Brain pericyte (primary cell): ENCODE measurements around the gene NMUR2.

ENCODE experiments used
- DNase-seq: peaks from one replicate; pipeline ENCODE4 v3.0.0-alpha.2; 2012; ENCODE audit warnings: low read depth, low spot score

NMUR2 gene

DNA sequence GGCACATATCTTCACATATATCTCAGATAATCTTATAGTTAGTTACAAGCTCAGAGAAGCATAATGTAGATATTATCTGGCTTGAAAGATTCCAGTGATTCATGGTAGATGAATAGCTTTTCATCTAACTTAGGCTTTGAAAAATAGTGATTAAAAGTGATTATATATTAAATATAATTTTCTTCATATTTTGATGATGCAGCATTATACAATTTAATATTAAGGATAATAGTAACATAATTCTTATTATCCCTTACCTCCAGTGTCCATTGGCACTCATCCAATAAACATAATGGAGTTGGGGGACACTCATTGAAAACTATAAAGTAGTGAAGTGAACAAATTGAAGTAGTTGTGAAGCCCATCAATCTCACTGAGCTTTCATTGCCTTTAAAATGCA lies 35.8 kb downstream of the NMUR2 start:
- no peak for DNase-seq

DNA sequence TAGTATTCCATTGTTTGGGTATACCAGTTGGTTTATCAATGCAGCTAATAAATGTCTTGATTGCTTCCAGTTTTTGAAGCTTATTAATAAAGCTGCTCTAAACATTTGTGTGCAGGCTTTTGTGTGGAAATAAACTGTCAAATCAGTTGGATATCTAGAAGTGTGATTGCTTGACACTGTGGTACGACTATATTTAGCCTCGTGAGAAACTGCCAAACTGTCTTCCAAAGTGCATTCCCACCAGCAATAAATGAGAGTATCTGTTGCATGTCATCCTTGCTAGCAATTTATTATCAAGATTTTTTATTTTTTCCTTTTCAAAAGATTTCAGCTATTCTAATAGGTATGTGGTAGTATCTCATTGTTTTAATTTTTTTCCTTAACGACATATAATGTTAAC lies 37.5 kb downstream of the NMUR2 start:
- DNase-seq: no peak

DNA sequence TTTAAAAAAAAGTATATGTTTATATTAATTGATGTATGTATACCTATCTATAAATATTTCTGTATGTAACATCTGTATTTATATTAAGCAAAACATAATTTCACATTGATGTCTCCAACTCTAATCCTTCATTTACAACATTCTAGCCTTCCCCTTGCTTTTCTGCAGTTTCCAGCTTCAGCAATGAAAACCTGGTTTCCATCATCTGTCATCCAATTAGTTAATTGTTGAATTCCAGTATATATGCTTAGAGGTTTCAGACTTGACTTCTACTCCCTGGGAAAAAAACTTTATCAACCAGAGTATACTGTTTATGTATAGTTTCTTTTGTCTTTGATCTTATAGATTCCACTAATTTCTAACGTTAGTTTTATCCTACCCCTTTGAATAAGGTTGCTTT lies 38.4 kb downstream of the NMUR2 start:
- no peak for DNase-seq

GRCh38 chr5:152364899-152365298 lies 40.2 kb downstream of the NMUR2 start:
- DNase-seq: no peak

GRCh38 chr5:152364172-152364571 lies 40.9 kb downstream of the NMUR2 start:
- DNase-seq: no peak

DNA sequence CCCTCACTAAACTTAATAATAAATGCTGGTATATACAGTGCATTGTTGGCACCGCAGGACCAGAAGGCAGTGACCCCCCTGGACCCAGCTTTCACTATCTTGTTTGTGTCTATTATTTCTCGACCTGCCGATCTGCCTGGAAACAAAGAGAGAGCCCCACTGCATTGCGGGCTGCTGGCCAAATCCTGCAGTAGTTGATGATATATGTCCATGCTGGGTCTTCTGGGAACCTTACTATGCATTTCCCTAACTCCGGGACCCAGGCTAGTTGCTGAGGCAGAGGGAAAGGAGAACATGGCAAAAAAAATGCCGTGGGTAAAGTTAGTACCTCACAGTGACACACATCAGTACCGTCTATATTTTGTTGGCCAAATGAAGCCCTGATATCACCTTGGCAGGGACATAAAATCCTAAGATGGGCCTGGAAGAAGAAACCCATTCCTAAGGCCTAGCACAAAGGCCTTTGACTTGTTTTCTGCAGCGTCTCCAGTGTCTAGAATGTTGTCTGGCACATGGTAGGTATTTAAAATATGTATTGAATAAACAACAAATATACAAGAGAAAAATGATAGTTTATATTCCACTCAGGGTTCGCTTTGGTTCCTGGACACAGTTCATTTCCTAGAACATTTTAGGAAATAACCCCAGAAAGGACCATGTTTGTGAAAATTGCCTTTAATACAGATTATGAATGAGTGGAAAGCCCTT lies 46.1 kb downstream of the NMUR2 start:
- no peak for DNase-seq

- no peak for DNase-seq
Observed at GRCh38 chr5:152356506-152356905, 48.6 kb downstream of the NMUR2 start.

- DNase-seq: no peak
Observed at GRCh38 chr5:152355061-152355460, 50.0 kb downstream of the NMUR2 start.

DNA sequence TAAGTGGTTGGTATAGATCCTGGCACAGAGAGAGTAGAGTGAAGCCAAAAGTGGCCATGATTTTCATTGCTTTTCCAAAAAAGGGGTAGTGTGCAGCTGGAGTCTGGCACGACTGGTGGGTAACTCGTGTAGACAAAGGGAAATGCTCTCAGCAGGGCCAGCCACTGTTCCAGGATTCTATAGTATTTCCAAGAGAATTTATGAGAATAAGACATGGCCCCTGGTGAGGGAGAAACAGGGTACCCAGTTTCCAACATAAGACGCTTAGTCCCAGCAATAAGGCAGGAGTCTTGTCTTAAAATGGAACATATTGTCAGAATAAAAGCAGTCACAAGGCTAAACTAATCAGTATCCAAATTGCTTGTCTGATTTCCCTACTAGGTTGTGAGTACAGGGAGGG lies 52.1 kb downstream of the NMUR2 start:
- DNase-seq: no peak

DNA sequence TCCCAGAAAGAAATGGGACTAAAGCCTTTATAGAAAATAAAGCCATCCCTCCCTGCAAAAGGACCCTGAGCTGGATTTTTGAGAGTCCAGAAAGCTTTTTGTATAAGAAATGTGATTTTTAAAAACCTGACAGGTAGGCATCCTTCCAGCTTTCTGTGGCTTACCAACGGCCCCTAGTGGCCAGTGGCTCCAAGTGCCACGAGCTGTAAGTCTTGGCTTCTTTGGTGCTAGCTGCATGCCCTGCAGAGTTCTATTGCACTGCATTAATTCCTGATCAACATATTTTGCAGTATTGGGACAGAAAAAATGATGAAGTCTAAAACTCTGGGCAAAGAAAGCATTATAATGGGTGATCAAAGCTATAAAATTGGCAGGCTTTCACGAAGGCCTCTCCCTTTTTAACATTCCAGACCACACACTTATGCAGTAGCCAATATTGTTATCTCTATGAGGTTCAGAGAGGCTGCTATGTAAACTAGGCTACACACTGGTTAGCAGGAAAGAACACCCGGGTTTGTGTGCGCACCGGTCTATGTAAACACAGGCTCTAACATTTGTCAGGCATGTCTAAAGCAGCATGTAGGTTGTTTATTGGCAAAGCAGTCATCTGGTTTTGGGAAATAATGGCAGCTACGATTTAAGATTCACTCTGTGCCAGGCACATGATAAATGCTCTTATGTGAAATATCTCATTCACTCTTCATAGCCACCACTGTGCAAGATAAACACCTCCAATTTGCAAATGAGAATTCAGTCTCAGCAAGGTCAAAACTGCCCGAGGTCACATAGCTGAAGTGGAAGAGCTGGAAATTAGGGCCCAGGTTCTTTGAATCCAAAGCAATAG lies 55.2 kb downstream of the NMUR2 start:
- DNase-seq: no peak
